Activated CD4-positive, alpha-beta T cell treated with anti-CD3 and anti-CD28 coated beads for 36 hours (primary cell): ENCODE measurements around the gene MT1M. TPM values are rescaled to one million over a fixed set of nuclear protein-coding genes. Genes with fewer than 3 reads are reported as not detected.

Experiments
- total RNA-seq, 2 experiments: library from RNA; stranded (reverse); gene quantifications; one replicate each; pipeline ENCODE4 v1.2.3, GENCODE V29; 2021

The MT1M gene
- total RNA-seq, 2 experiments from 2014 or later, result not detected

Other genes with a start within 250 kb of the MT1M start
- 10 to 100 TPM; 34.0 to 48.0 TPM for gene AMFR, start 207.1 kb upstream of the MT1M start, total RNA-seq
- 100 to 1,000 TPM; 333 to 349 TPM for gene NUDT21, start 181.3 kb upstream of the MT1M start, total RNA-seq
- 10 to 100 TPM; 56.2 to 64.1 TPM for gene OGFOD1, start 181.1 kb upstream of the MT1M start, total RNA-seq
- gene BBS2, start 112.6 kb upstream of the MT1M start, total RNA-seq, result 10 to 100 TPM; 15.4 to 23.2 TPM
- not detected for gene MT4, start 67.6 kb upstream of the MT1M start, total RNA-seq
- gene MT3, start 43.1 kb upstream of the MT1M start, total RNA-seq, result 10 to 100 TPM; 10.6 to 27.0 TPM
- 100 to 1,000 TPM; 114 to 380 TPM for gene MT2A, start 24.1 kb upstream of the MT1M start, total RNA-seq
- gene MT1E, start 6.9 kb upstream of the MT1M start, total RNA-seq, result 100 to 1,000 TPM in 1 of 2 experiments, 10 to 100 TPM in 1; 61.1 to 108 TPM
- 1 to 10 TPM in 1 of 2 experiments, under 1 TPM in 1; 0.74 to 1.1 TPM for gene MT1A, start 6.0 kb downstream of the MT1M start, total RNA-seq
- not detected for gene MT1B, start 19.2 kb downstream of the MT1M start, total RNA-seq
- 1 to 10 TPM; 7.0 to 7.1 TPM for gene MT1F, start 25.3 kb downstream of the MT1M start, total RNA-seq
- 10 to 100 TPM; 14.7 TPM for gene MT1G, start 35.4 kb downstream of the MT1M start, total RNA-seq
- gene MT1H, start 37.2 kb downstream of the MT1M start, total RNA-seq, result under 1 TPM in 1 of 2 experiments, not detected in 1; 0.61 TPM
- 10 to 100 TPM; 46.8 to 59.3 TPM for gene MT1X, start 49.8 kb downstream of the MT1M start, total RNA-seq
- 100 to 1,000 TPM; 131 to 154 TPM for gene NUP93, start 97.5 kb downstream of the MT1M start, total RNA-seq
- not detected for gene SLC12A3, start 232.5 kb downstream of the MT1M start, total RNA-seq